ENCODE results near the gene CTNNA2. TPM values are rescaled to one million over a fixed set of nuclear protein-coding genes. Genes with fewer than 3 reads are reported as not detected.

The CTNNA2 gene
- total and polyA plus RNA-seq, 2 of the 8 experiments (the other 6 are each of a cell fraction or from before 2014, with no cell fraction given) = 3.9 to 9.0 TPM

DNA sequence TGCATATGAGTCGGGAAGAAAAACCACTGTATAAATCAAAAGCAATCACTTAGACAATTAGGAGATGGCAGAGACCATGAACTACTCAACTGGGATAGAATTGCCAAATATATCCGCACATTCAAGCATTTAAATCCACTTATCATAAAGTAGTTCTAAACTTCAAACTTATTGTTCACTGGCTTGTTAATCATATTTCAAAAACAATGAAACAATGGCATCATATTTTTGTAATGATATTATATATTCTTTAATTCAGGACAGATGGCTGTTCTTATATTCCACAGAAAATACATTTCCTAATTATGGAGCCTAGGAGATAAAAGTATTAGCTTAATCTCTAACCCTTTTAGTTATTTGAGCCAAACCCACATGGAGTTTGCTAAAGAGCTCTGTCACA lies 263.6 kb downstream of the CTNNA2 start:
- DNase-seq (ENCODE audit: low read depth in 1 of 2, low spot score in 2 of 2) (no peak), FAIRE-seq (no peak)
- Histone ChIP-seq H2BK120ac (replicated peaks; ENCODE audit: low read depth, low read length) (no peak overlapping the region), H2BK12ac (ENCODE audit: low read depth, low read length) (0 out of 2 replicates have a peak overlapping the region, but pooled peaks have one; percentile 6), H3K79me1 (ENCODE audit: low read depth, low read length) (no peaks in the 10 kb centered on the region), H3K4me3 (ENCODE audit: extremely low read depth in 1 of 4, insufficient read depth in 2 of 4, low read depth in 3 of 4, low read length in 4 of 4) (no peak overlapping the region), H3K4ac (replicated peaks; ENCODE audit: insufficient read length, low read depth, low read length) (no peak overlapping the region), H4K5ac (ENCODE audit: insufficient read length, low read depth, low read length) (no peak overlapping the region), H3K14ac (ENCODE audit: insufficient read length) (no peak overlapping the region), H3K27me3 (replicated peaks in 1 of 4; ENCODE audit: control insufficient read depth in 3 of 4, extremely low read depth in 1 of 4, insufficient read depth in 3 of 4, low read length in 3 of 4) (no peaks in the 10 kb centered on the region), H2AK5ac (ENCODE audit: low read depth, low read length) (no peak overlapping the region), H4K20me1 (replicated peaks in 1 of 2; ENCODE audit: control insufficient read depth in 1 of 2, insufficient read depth in 2 of 2, low read length in 2 of 2) (no peaks in the 10 kb centered on the region), H3K9ac (replicated peaks in 1 of 4; ENCODE audit: extremely low read depth in 1 of 4, low read depth in 3 of 4, low read length in 3 of 4) (no peak overlapping the region), H3K79me2 (ENCODE audit: control insufficient read depth in 1 of 2, insufficient read depth in 2 of 2, low read length in 2 of 2) (no peaks in the 10 kb centered on the region), H2BK5ac (ENCODE audit: low read depth, low read length) (no peak overlapping the region), H3K18ac (ENCODE audit: extremely low read depth, low read length) (no peak overlapping the region), H4K91ac (replicated peaks; ENCODE audit: insufficient read length, low read length) (no peak overlapping the region), H2BK15ac (ENCODE audit: low read length) (no peak overlapping the region), H2AFZ (ENCODE audit: low read length) (no peak overlapping the region), H3K9me3 (ENCODE audit: insufficient read depth in 2 of 2, low read depth in 1 of 2, low read length in 1 of 2) (no peaks in the 10 kb centered on the region), H4K8ac (ENCODE audit: extremely low read depth, insufficient read depth, low read length) (no peak overlapping the region), H3K56ac (replicated peaks; ENCODE audit: insufficient read length, low read depth, low read length) (no peak overlapping the region), H3K36me3 (ENCODE audit: control insufficient read depth in 2 of 4, insufficient read depth in 4 of 4, low read length in 3 of 4) (no peaks in the 10 kb centered on the region; a peak in 1 of 8 replicates), H3K4me1 (replicated peaks in 1 of 4; ENCODE audit: control insufficient read depth in 3 of 4, insufficient read depth in 4 of 4, low read length in 3 of 4) (peaks cover 0 to 5% (median 0%) of the 10 kb centered on the region in 4 experiments; a peak in 2 of 7 replicates), H3K23ac (ENCODE audit: insufficient read length) (no peak overlapping the region), H3K23me2 (ENCODE audit: low read depth, low read length) (no peaks in the 10 kb centered on the region; the same call in 1 of the 2 replicates), H2BK20ac (ENCODE audit: low read length) (no peak overlapping the region), H3K4me2 (ENCODE audit: insufficient read depth in 1 of 2, low read depth in 2 of 2, low read length in 2 of 2) (no peak overlapping the region), H3K27ac (ENCODE audit: low read depth, low read length) (no peak overlapping the region)
- ChIA-PET CTCF (ENCODE audit: partially characterized antibody) (interaction anchor here (0.8 kb wide), 1 partner anchor 24 kb away, joined by 3 read pairs; no protein-coding TSS in a partner anchor), POLR2A (ENCODE audit: partially characterized antibody) (interaction anchor here (0.6 to 0.7 kb wide), 2 partner anchors 9 to 98 kb away, joined by 4 read pairs; no protein-coding TSS in a partner anchor)
- WGBS, 2 experiments (ENCODE audit: extremely low coverage in 1 of 2, insufficient coverage in 1 of 2, insufficient read length in 1 of 2, insufficient replicate concordance in 2 of 2, low coverage in 1 of 2, low lambda C conversion rate in 2 of 2, missing lambda C conversion rate in 1 of 2) = 92% methylated on average over 2 of the region's 2 CpGs; no CpG with 5 or more reads in 1 of the 2 experiments
- TF ChIP-seq FOSL1 (IDR thresholded peaks at IDR 0.05; ENCODE audit: insufficient read depth, low read depth, low read length) (no peak), JUND (IDR thresholded peaks at IDR 0.05; ENCODE audit: low read length) (no peak), TBP (IDR thresholded peaks at IDR 0.05; ENCODE audit: low read depth, low read length) (no peak), POU5F1 (IDR thresholded peaks at IDR 0.05; ENCODE audit: low read depth, low read length) (no peak), ZNF274 (IDR thresholded peaks at IDR 0.05; ENCODE audit: borderline replicate concordance, extremely low read depth, low read length) (no peak), NANOG (IDR thresholded peaks at IDR 0.05; ENCODE audit: insufficient read depth, low read depth, low read length, poor library complexity, severe bottlenecking) (no peak), CTBP2 (IDR thresholded peaks at IDR 0.05; ENCODE audit: borderline replicate concordance, insufficient read depth, insufficient read length, low read length) (no peak), SUZ12 (IDR thresholded peaks at IDR 0.05; ENCODE audit: low read length) (no peak), SAP30 (IDR thresholded peaks at IDR 0.05; ENCODE audit: insufficient read depth, insufficient replicate concordance, low read length) (no peak), SP2 (IDR thresholded peaks at IDR 0.05; ENCODE audit: low read length) (no peak), BRCA1 (IDR thresholded peaks at IDR 0.05; ENCODE audit: low read depth, low read length) (no peak), HDAC6 (IDR thresholded peaks at IDR 0.05; ENCODE audit: low read depth, low read length) (no peak), KDM1A (IDR thresholded peaks at IDR 0.05; ENCODE audit: borderline replicate concordance, low read length) (no peak), SRF (IDR thresholded peaks at IDR 0.05; ENCODE audit: low read depth, low read length) (no peak)

All from H1 (cell line).